Ovary (tissue), 3 donors: ENCODE data around the gene BRAF.

ENCODE experiments used
- EP300 ChIP-seq: sonication (generic); formaldehyde crosslinking; IDR thresholded peaks from one replicate; pipeline ENCODE4 v1.6.1; 2017; ENCODE audit warnings: antibody characterized with exemption
- POLR2A ChIP-seq: fragments of 450-650 bp; IDR thresholded peaks from one replicate; pipeline ENCODE4 v1.6.1; 2017; ENCODE audit warnings: antibody characterized with exemption, mild to moderate bottlenecking, moderate library complexity
- TF ChIP-seq, protein P1 (sequence below), 3 donors: fragments of 450-650 bp in 2 of 3; fragments of 200-600 bp in 1 of 3; IDR thresholded peaks; one replicate each; pipeline versions ENCODE4 v1.5.1 to v1.8.0; 2016 to 2022; ENCODE audit warnings: antibody characterized with exemption in 3 of 3, mild to moderate bottlenecking in 1 of 3
- donor health status: DM: no; HTN: no; CAD: no.

DNA sequence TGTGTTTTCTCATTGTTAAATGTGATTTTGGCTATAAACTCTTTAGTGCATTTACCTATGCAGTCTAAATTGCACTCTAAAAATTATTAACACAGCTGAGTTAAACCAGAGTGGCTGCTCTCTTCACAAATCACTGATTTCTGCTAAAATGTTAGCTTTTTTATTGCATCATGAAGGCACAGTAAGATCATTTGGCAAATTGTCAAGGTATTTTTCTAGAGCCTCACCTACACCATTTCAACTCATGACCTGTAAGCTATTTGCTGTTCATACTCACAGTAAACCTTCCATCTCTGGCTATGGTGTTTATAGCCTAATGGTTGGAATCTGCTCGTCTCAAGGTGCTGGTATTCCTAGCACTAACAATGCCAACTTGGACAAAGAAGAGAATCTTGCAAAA, 202.5 kb downstream of the BRAF start:
- no peak for TF ChIP-seq EP300
- TF ChIP-seq POLR2A, result no peak
- TF ChIP-seq, protein P1, sequence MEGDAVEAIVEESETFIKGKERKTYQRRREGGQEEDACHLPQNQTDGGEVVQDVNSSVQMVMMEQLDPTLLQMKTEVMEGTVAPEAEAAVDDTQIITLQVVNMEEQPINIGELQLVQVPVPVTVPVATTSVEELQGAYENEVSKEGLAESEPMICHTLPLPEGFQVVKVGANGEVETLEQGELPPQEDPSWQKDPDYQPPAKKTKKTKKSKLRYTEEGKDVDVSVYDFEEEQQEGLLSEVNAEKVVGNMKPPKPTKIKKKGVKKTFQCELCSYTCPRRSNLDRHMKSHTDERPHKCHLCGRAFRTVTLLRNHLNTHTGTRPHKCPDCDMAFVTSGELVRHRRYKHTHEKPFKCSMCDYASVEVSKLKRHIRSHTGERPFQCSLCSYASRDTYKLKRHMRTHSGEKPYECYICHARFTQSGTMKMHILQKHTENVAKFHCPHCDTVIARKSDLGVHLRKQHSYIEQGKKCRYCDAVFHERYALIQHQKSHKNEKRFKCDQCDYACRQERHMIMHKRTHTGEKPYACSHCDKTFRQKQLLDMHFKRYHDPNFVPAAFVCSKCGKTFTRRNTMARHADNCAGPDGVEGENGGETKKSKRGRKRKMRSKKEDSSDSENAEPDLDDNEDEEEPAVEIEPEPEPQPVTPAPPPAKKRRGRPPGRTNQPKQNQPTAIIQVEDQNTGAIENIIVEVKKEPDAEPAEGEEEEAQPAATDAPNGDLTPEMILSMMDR (IDR thresholded peaks at IDR 0.05), result no peak
